ENCODE results near the gene ZC3HAV1. TPM values are rescaled to one million over a fixed set of nuclear protein-coding genes. Genes with fewer than 3 reads are reported as not detected.
"Not testable (repeated sequence)": the region's sequence is repeated elsewhere in the genome, so short reads cannot be mapped to it uniquely, and the experiment has no call there.

Gene ZC3HAV1
- total RNA-seq, 1 donor from 2014 or later = 8.0 TPM

GRCh38 chr7:139036901-139037300 lies 72.6 kb downstream of the ZC3HAV1 start:
- DNase-seq (ENCODE audit: missing footprints) (no peak), ATAC-seq (no peak)
- intact Hi-C loops (cut with DNase I) = loop anchor here (5.0 kb wide), 1 partner anchor 40 kb away; no protein-coding TSS in a partner anchor

DNA sequence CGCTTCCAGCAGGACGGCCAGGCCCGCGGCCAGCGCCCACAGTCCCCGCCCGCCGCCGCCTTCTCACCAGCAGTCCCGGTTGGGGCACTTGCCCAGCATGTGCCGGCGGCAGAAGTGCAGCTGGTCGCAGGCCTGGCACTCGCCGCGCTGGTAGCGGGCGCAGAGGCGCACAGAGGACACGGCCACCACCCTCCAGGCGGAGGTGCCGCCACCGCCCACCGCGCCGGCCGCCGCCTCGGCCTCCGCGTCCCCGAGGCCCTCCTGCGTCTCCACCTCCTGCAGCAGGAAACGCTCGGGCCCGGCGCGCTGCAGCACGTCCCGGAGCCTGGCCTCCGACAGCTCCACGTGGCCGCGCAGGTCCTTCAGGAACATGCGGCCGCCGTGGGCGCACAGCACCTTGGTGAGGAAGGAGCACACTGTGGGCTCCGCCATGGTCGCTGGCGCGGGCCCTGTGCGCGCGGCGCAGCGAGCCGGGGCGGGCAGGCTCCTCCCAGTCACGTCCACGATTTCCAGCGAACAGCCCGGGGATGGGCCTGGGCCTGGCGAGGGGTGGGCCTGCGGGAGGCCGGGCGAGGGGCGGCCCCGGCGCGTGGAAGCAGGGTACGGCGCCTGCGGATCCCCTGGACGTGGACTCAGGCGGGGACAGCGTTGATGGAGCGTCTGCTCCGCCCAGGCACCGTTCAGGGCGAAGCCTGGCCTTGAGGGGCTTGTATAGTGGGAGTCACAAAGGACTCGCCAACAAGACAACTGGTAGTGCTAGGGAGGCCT lies 73.8 kb downstream of the ZC3HAV1 start, which contains the start of gene ZC3HAV1L:
Gene ZC3HAV1L, minus strand, starts transcription at position 457 of the 768 bp plus-strand sequence. Its CDS starts 25 bp downstream, at position 432.
- intact Hi-C loops (cut with DNase I) = loop anchor here (5.0 kb wide), 1 partner anchor 42 kb away; no protein-coding TSS in a partner anchor
- ATAC-seq = peak; percentile 96
- peak; percentile 77 for DNase-seq (ENCODE audit: missing footprints)

DNA sequence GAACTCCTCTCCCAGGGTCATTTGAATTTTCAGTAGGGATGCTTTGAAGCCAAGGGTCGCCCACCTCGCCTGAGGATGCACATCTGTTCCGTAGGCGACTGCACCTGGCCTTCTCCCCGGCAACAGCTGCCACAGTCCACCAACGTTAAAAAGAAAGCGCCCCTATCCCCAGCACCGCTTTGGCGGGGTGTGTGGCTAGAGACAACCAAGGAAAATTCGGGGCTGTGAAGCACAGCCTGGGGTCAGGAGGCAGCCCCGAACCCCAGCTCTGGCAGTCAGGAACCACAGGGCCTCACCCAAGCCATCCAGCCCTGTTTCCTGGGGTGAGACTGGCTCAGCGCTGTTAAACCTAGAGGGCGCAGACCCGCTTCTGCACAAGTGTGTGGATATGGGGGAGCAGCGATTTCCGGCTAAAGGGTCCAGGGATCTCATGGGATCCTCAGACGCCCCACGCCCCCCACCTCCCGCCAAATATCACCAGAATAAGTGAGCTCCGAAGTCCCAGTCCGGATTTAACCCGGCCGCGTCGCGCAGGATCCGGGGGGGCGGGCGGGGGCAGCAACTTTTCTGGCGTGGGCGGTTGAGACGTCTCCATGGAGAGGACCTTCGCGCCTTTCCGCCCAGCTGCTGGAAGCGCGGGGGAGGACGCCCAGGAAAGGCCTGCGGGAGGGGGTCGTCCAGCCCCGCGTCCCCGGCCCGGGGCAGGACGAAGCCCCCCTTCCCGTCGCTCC lies 74.5 kb downstream of the ZC3HAV1 start:
- peak; percentile 58 for ATAC-seq
- DNase-seq (ENCODE audit: missing footprints) = no peak
- intact Hi-C loops (cut with DNase I) = loop anchor here (5.0 kb wide), 1 partner anchor 42 kb away; no protein-coding TSS in a partner anchor

- DNase-seq (ENCODE audit: missing footprints) (no peak), ATAC-seq (no peak)
- intact Hi-C loops (cut with DNase I) = no loop called here
Observed at GRCh38 chr7:139034336-139034735, 75.2 kb downstream of the ZC3HAV1 start.

- intact Hi-C loops (cut with DNase I) = no loop called here
- ATAC-seq = no peak
- DNase-seq (ENCODE audit: missing footprints) = no peak
Observed at GRCh38 chr7:139033346-139034114, 76.0 kb downstream of the ZC3HAV1 start.

DNA sequence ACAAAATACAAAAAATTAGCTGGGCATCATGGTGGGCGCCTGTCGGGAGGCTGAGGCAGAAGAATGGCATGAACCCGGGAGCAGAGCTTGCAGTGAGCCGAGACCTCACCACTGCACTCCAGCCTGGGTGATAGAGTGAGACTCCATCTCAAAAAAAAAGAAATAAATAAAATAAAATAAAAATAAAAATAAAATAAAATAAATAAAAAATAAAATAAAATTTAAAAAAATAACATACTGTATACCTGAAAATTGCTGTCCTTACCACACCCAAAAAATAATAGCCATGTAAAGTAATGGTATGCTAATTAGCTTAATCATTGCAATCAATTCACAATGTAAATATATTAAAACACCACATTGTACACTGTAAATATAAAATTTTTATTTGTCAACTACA lies 77.0 kb downstream of the ZC3HAV1 start:
- intact Hi-C loops (cut with DNase I) = no loop called here
- DNase-seq (ENCODE audit: missing footprints) (no peak), ATAC-seq (no peak)

GRCh38 chr7:139029353-139029752 lies 80.2 kb downstream of the ZC3HAV1 start:
- intact Hi-C loops (cut with DNase I) = no loop called here
- DNase-seq (ENCODE audit: missing footprints) (no peak), ATAC-seq (no peak)

- ATAC-seq (no peak), DNase-seq (ENCODE audit: missing footprints) (no peak)
- intact Hi-C loops (cut with DNase I) = no loop called here
Observed at GRCh38 chr7:139026551-139026950, 83.0 kb downstream of the ZC3HAV1 start.

- ATAC-seq; DNase-seq (ENCODE audit: missing footprints); intact Hi-C loops (cut with DNase I): not testable (repeated sequence)
Observed at GRCh38 chr7:139025861-139026260, 83.7 kb downstream of the ZC3HAV1 start.

DNA sequence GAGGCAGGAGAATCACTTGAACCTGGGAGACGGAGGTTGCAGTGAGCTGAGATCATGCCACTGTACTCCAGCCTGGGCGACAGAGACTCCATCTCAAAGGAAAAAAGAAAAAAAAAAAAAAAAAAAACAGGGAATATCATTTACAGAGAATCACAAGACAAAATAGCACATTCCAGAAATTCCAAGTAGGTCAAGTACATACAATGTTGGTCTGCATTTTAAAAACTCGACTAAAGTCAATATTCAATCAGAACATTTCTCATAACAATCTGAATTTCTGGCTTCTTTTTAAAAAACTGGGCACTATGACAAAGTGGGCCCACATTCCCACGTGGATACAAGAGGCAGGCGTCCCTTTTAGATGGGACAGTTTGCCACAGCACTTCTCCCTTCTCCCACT lies 86.4 kb downstream of the ZC3HAV1 start:
- intact Hi-C loops (cut with DNase I) = no loop called here
- DNase-seq (ENCODE audit: missing footprints) (no peak), ATAC-seq (no peak)

DNA sequence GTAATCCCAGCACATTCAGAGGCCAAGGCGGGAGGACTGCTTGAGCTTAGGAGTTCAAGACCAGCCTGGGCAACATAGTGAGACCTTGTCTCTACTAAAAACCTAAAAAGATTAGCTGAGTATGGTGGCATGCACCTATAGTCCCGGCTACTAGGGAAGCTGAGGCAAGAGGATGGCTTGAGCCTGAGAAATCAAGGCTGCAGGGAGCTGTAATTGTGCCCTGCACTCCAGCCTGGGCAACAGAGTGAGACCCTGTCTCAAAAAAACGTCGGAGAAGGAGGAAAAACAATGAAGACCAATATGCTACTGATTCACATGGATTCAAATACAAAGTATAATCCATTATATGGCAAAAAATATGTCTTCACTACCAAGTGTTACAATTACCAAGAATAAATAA lies 87.2 kb downstream of the ZC3HAV1 start:
- intact Hi-C loops (cut with DNase I) = no loop called here
- ATAC-seq = no peak

DNA sequence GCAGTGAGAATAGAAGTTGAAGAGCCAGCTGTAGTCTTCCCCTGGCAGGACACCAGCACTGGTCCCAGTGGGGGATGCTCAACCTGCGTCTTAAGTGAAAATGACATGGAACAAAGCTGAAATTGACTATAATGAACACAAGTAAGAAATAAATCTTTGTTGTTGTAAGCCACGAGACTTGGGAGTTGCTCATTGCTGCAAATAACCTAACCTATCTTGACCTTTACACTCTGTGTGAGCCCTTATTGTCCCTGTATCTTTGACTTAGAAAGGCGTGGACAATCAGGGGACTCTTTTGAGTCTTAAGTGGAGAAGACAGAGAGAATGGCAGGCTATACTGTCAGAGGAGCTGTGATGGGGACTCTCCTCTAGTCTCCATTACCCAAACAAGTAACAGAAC lies 90.6 kb downstream of the ZC3HAV1 start:
- intact Hi-C loops (cut with DNase I) = no loop called here
- DNase-seq (ENCODE audit: missing footprints) (no peak), ATAC-seq (no peak)

More for the DNA sequence above, 87.2 kb downstream of the ZC3HAV1 start:
- no peak for DNase-seq (ENCODE audit: missing footprints)

- DNase-seq (ENCODE audit: missing footprints) = no peak
- peak; percentile 57 for ATAC-seq
- intact Hi-C loops (cut with DNase I) = loop anchor here (1.0 kb wide), 1 partner anchor 58 kb away; no protein-coding TSS in a partner anchor
Observed at GRCh38 chr7:139016931-139017511, 92.5 kb downstream of the ZC3HAV1 start.

GRCh38 chr7:139011373-139011772 lies 98.1 kb downstream of the ZC3HAV1 start:
- intact Hi-C loops (cut with DNase I) = no loop called here

GRCh38 chr7:139004321-139005090 lies 105.0 kb downstream of the ZC3HAV1 start:
- intact Hi-C loops (cut with DNase I) = no loop called here
- ATAC-seq = no peak
- no peak for DNase-seq (ENCODE audit: missing footprints)

More at GRCh38 chr7:139011373-139011772, 98.1 kb downstream of the ZC3HAV1 start:
- no peak for ATAC-seq
- DNase-seq (ENCODE audit: missing footprints) = no peak

DNA sequence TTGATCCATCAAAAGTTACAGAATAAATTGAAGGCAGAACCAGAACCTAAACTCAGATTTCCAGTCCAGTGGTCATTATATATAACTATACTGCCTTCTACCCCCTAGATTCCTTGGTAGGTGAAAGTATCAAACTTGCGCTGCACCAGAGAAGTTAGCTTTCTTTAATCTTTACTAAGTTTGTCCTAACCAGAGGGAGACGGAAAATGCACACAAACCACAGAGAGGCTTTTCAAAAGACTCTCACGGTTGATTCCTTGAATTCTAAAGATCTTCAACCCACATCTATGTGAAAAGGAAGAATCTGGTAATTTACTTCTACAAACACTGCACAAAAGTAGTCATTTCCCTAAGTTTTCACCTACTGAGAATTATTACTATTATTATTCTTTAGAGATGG lies 110.1 kb downstream of the ZC3HAV1 start:
- ATAC-seq = no peak

More for the DNA sequence above, 110.1 kb downstream of the ZC3HAV1 start:
- intact Hi-C loops (cut with DNase I) = no loop called here
- no peak for DNase-seq (ENCODE audit: missing footprints)

Data from Right ventricle myocardium inferior (tissue), 1 donor.